ENCODE measurements around the gene HIVEP1. TPM values are rescaled to one million over a fixed set of nuclear protein-coding genes. Genes with fewer than 3 reads are reported as not detected.

HIVEP1 gene
- total RNA-seq, 2 experiments from 2014 or later = 29.1 to 30.1 TPM

DNA sequence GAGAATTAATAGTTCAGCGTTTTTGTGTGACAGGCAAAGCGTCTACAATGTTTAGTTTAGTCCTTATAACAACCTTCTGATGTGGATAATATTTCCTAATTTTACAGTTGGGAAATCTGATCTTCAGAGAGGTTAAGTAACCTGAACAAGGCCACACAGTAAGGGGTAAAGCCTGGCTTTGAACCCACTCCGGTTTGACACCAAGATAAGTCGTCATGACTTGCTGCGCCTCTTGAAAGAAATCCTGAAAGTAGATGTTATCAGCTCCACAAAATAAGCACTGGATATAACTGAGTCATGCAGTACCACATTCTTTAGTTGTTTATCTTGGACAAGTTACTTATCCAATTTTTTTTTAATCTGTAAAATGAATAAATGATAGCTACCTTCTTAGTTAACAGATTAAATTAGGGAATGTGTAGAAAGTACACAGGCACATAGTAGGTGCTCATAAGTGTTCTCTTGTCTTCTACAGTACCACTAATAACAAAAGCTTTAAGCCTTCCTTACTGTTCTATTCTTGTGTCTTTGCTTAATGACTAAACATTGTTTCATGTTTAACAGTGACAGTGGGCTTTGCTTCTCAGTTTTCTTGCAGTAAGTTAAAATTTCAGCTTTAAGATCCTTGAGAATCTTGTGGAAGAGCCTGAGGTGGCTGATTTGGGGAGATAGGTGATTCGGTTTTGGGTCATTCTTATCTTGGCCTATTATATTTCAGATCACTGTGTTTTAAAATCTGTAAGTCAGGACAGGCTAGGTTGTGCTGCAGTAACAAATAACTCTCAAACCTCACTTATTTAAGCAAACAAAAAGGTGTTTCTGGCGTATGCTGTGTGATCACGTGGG lies 2.1 kb downstream of the HIVEP1 start:
- H3K27ac Mint-ChIP-seq = no peak overlapping the region

DNA sequence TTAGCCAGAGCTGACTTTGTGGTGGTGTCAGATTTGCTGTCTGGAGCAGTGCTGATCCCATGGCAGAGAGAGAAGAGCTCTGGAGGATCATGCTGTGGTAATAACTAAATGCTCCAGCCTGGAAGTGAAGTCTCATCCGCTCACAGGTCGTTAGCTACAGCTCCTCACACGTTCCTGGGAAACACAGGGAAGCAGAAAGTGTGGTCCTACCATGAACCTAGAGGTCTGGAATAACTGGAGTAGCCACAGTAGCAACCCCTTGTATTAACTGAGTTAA lies 2.7 kb downstream of the HIVEP1 start:
- no peak for ATAC-seq (ENCODE audit: low read depth)
- H3K27me3 Mint-ChIP-seq = no peaks in the 10 kb centered on the region
- no peak overlapping the region for H3K27ac Mint-ChIP-seq
- peaks cover 39% of the 10 kb centered on the region for H3K36me3 Mint-ChIP-seq
- peaks cover 14% of the 10 kb centered on the region for H3K9me3 Mint-ChIP-seq
- no peak for DNase-seq
- H3K4me1 Mint-ChIP-seq = peaks cover 25% of the 10 kb centered on the region
- POLR2A ChIA-PET = no interaction called here
- H3K4me3 Mint-ChIP-seq = no peak overlapping the region

More for the DNA sequence above, 2.1 kb downstream of the HIVEP1 start:
- H3K27me3 Mint-ChIP-seq = no peaks in the 10 kb centered on the region
- peaks cover 39% of the 10 kb centered on the region for H3K36me3 Mint-ChIP-seq
- ATAC-seq (ENCODE audit: low read depth) (no peak), DNase-seq (no peak)
- POLR2A ChIA-PET = interaction anchor here (0.9 kb wide), 1 partner anchor 304 kb away, joined by 3 read pairs; no protein-coding TSS in a partner anchor
- H3K4me3 Mint-ChIP-seq = peak overlapping the region; percentile 99
- H3K9me3 Mint-ChIP-seq = peaks cover 14% of the 10 kb centered on the region
- H3K4me1 Mint-ChIP-seq = peaks cover 26% of the 10 kb centered on the region

DNA sequence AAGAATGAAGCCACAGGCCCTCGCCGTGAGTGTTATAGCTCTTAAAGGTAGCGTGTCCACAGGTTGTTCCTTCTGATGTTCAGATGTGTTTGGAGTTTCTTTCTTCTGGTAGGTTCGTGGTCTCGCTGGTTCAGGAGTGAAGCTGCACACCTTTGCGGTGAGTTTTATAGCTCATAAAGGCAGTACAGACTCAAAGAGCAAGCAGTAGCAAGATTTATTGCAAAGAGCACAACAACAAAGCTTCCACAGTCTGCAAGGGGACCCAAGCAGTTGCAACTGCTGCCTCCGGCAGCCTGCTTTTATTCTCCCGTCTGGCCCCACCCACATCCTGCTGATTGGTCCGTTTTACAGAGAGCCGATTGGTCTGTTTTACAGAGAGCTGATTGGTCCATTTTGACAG lies 5.2 kb downstream of the HIVEP1 start:
- no peaks in the 10 kb centered on the region for H3K27me3 Mint-ChIP-seq
- H3K36me3 Mint-ChIP-seq = peaks cover 51% of the 10 kb centered on the region
- no peak for DNase-seq
- POLR2A ChIA-PET = interaction anchor here (1.0 kb wide), 1 partner anchor 8 kb away, joined by 3 read pairs; no protein-coding TSS in a partner anchor
- H3K27ac Mint-ChIP-seq = peak overlapping the region; percentile 63
- H3K4me3 Mint-ChIP-seq = peak overlapping the region; percentile 22
- peaks cover 14% of the 10 kb centered on the region for H3K9me3 Mint-ChIP-seq
- H3K4me1 Mint-ChIP-seq = peaks cover 29% of the 10 kb centered on the region
- no peak for ATAC-seq (ENCODE audit: low read depth)

DNA sequence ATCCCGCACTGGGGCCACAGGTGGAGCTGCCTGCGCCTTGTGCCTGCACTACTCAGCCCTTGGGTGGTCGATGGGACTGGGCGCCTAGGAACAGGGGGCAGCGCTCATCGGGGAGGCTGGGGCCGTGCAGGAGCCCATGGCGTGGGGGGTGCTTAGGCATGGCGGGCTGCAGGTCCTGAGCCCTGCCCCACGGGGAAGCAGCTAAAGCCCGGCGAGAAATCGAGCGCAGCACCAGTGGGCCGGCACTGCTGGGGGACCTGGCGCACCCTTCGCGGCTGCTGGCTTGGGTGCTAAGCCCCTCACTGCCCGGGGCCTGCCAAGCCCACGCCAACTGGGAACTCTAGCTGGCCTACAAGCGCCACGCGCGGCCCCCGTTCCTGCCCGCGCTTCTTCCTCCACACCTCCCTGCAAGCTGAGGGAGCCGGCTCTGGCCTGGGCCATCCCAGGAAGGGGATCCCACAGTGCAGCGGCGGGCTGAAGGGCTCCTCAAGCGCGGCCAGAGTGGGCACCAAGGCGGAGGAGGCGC lies 5.8 kb downstream of the HIVEP1 start:
- Mint-ChIP-seq H3K9me3 (peaks cover 14% of the 10 kb centered on the region), H3K27me3 (no peaks in the 10 kb centered on the region), H3K4me1 (peaks cover 30% of the 10 kb centered on the region), H3K36me3 (peaks cover 57% of the 10 kb centered on the region), H3K27ac (no peak overlapping the region), H3K4me3 (no peak overlapping the region)
- DNase-seq = no peak
- ATAC-seq (ENCODE audit: low read depth) = no peak
- POLR2A ChIA-PET = interaction anchor here (1.0 kb wide), 1 partner anchor 9 kb away, joined by 3 read pairs; no protein-coding TSS in a partner anchor

DNA sequence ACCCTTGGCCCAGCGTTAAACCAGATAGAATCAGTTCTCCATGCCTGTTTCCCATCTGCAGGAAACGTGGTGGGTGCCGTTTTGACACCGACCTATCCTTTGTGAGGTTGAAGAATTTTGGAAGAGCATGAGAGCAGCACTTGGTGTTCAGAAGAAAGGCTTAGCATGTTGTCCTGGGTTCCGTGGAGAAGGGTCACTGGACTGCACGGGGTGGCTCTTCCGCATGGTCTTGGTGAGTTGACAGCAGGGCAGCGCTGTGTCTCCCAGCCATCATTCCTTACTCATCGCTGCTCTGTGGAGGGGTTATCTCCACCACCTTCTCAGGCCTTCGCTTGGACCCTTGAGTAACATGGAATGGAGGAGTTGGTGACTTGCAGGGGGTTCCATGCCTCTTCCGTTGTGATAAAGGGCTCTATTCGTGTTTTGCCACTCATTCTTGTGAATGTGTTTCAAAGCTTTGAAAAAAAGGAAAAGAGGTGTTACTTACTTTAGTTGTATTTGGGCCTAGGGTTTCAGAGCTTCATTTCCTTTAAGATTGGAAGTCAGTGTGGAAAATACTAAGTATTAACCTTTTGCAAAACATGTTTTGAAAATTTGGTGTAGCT lies 8.2 kb downstream of the HIVEP1 start:
- Mint-ChIP-seq H3K4me3 (no peak overlapping the region), H3K27me3 (no peaks in the 10 kb centered on the region), H3K4me1 (peaks cover 26% of the 10 kb centered on the region), H3K27ac (peak overlapping the region; percentile 23), H3K36me3 (peaks cover 58% of the 10 kb centered on the region), H3K9me3 (peaks cover 6% of the 10 kb centered on the region)
- DNase-seq (no peak), ATAC-seq (ENCODE audit: low read depth) (no peak)
- POLR2A ChIA-PET = interaction anchor here (0.8 kb wide), 1 partner anchor 11 kb away, joined by 3 read pairs; no protein-coding TSS in a partner anchor

DNA sequence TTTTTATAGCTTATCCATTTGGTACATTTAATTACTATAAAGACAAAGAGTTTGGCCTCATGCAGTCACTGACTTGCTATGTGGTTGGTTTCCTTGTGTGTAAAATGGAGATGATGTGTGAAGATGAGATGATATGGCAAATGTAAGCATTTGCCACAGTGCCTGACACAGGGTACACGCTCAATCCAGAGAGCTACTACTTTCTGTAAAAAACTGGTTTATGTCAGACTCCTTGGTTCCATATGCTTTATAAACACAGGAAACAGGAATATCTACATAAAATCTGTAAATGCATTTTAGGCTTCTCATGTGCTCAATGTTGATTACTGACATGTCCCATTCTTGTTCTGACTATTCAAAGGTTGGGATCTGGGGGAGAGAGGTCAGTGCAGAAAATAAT lies 10.4 kb downstream of the HIVEP1 start:
- peaks cover 8% of the 10 kb centered on the region for H3K9me3 Mint-ChIP-seq
- no peak for ATAC-seq (ENCODE audit: low read depth)
- peaks cover 25% of the 10 kb centered on the region for H3K4me1 Mint-ChIP-seq
- H3K27me3 Mint-ChIP-seq = no peaks in the 10 kb centered on the region
- no peak overlapping the region for H3K27ac Mint-ChIP-seq
- H3K36me3 Mint-ChIP-seq = peaks cover 58% of the 10 kb centered on the region
- no peak for DNase-seq
- no peak overlapping the region for H3K4me3 Mint-ChIP-seq
- POLR2A ChIA-PET = no interaction called here

DNA sequence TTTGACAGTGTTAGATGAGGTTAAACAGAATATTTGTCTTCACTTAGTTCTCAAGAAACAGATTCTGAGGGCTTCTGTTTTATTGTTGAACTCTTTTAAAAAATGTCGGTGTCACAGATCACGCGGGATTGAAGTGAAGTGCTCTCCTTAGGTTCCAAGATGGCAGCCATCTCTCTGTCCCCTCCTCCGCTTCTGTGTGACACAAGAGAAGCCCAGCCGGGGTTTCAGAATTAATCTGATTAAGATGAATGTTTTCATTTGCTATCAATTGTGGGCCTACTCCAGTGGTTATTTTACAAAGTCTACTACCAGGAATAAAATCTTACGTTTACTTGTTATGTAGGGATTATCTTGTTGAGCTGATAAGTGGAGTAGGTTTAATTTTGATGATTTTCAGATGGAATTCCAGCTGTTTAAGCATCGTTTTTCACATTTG lies 10.9 kb downstream of the HIVEP1 start:
- H3K4me3 Mint-ChIP-seq = no peak overlapping the region

DNA sequence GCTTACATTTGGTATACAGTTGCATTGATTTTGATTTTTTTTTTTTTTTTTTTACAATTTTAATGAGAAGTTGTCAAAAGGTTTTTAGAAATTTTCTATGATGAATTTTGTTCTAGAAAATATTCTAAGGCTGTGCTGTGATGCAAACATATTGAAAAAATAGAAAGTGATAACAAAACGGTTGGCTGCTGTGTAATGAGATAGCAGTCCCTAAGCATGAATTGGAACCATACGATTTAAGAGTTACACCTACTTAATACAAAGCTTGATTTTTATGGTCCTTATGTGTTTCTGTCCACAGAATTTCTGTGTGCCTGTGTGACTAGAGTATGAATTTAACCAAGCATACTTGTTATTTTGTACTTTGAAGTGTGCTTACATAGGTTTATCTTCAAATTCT lies 12.1 kb downstream of the HIVEP1 start:
- H3K27ac Mint-ChIP-seq = no peak overlapping the region
- POLR2A ChIA-PET = no interaction called here
- no peak for ATAC-seq (ENCODE audit: low read depth)
- H3K4me1 Mint-ChIP-seq = peaks cover 27% of the 10 kb centered on the region
- H3K4me3 Mint-ChIP-seq = no peak overlapping the region
- H3K27me3 Mint-ChIP-seq = no peaks in the 10 kb centered on the region
- DNase-seq = no peak
- H3K9me3 Mint-ChIP-seq = peaks cover 8% of the 10 kb centered on the region
- H3K36me3 Mint-ChIP-seq = peaks cover 64% of the 10 kb centered on the region

More for the DNA sequence above, 10.9 kb downstream of the HIVEP1 start:
- H3K36me3 Mint-ChIP-seq = peaks cover 60% of the 10 kb centered on the region
- peaks cover 7% of the 10 kb centered on the region for H3K9me3 Mint-ChIP-seq
- no peak for ATAC-seq (ENCODE audit: low read depth)
- peaks cover 25% of the 10 kb centered on the region for H3K4me1 Mint-ChIP-seq
- no peak overlapping the region for H3K27ac Mint-ChIP-seq
- POLR2A ChIA-PET = no interaction called here
- DNase-seq = no peak
- H3K27me3 Mint-ChIP-seq = no peaks in the 10 kb centered on the region

DNA sequence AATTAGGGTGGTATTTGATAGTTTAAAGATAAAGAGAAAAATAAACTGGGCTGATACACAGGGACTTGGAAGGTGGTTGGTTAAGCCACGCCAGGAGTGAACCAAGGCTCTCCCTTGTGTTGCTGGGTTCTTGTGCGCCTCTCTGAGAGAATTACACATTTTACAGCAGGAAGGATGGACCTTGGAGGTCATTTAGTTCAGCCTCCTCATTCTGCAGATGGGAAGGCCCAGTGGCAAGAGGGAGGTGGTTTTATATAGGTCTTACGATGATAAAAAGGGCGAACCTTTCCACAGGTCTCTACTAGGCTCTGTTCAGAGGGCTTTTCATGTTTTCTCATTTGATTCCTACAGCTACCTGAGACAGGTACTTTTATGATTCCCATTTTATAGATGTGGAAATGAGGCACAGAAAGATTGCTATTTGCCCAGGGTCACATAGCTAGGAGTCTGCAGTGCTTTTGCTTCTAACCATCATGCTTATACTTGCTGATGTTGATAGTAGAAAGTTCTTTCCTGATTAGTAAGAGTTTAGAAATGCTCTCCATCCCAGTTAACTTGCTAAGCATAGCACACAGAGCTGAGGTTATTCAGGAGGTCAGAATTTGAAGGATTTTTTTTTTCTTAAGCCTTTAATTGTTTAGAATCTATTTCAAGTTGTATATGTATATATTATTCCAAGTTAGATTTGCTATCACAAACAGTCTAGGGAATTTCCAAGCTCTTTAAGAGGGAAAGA lies 12.8 kb downstream of the HIVEP1 start:
- POLR2A ChIA-PET = no interaction called here
- no peak for DNase-seq
- Mint-ChIP-seq H3K4me3 (no peak overlapping the region), H3K27ac (no peak overlapping the region), H3K27me3 (no peaks in the 10 kb centered on the region), H3K36me3 (peaks cover 68% of the 10 kb centered on the region), H3K4me1 (peaks cover 27% of the 10 kb centered on the region), H3K9me3 (peaks cover 11% of the 10 kb centered on the region)
- no peak for ATAC-seq (ENCODE audit: low read depth)

DNA sequence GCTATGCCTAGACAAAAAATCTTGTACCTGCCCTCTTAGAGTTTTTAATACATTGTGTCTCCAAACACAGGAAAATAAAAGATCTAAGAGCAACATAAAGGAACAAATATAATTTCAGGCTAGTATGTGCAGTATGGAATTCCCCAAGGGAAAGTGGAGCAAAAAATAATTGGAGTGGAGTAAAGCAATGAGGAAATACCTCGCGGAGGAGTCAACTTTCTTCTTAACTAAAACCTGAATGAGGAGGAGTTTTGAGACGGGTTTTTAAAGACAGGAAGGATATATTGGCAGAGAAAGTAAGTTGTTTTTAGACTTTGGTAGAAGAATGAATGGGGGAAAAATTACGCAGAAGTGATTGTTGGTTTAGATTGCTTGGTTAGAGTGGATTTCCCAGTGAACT lies 14.0 kb downstream of the HIVEP1 start:
- peaks cover 24% of the 10 kb centered on the region for H3K4me1 Mint-ChIP-seq
- ATAC-seq (ENCODE audit: low read depth) = no peak
- no peak for DNase-seq
- H3K27ac Mint-ChIP-seq = peak overlapping the region; percentile 15
- H3K4me3 Mint-ChIP-seq = peak overlapping the region; percentile 35
- peaks cover 71% of the 10 kb centered on the region for H3K36me3 Mint-ChIP-seq
- POLR2A ChIA-PET = no interaction called here
- H3K9me3 Mint-ChIP-seq = peaks cover 18% of the 10 kb centered on the region
- H3K27me3 Mint-ChIP-seq = no peaks in the 10 kb centered on the region

DNA sequence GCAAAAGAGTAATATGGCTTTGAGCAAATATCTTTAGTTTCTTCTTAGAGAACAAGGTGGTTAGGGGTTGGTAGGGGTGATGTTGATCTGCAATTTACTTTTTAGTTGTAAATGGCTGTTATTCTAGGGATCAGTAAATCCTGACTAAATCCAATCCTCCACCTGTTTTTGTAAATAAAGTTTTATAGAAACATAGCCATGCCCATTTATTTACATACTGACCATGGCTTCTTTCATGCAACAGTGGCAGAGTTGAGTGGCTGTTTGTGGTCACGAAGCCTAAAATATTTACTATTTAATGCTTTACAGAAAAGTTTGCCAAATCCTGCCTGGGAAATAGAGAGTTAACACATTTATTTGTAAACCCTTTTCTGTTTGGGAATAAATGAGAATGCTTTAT lies 14.7 kb downstream of the HIVEP1 start:
- DNase-seq (no peak), ATAC-seq (ENCODE audit: low read depth) (no peak)
- POLR2A ChIA-PET = no interaction called here
- peaks cover 74% of the 10 kb centered on the region for H3K36me3 Mint-ChIP-seq
- H3K27me3 Mint-ChIP-seq = no peaks in the 10 kb centered on the region
- H3K27ac Mint-ChIP-seq = no peak overlapping the region
- H3K4me1 Mint-ChIP-seq = peaks cover 23% of the 10 kb centered on the region
- no peak overlapping the region for H3K4me3 Mint-ChIP-seq
- H3K9me3 Mint-ChIP-seq = peaks cover 18% of the 10 kb centered on the region

DNA sequence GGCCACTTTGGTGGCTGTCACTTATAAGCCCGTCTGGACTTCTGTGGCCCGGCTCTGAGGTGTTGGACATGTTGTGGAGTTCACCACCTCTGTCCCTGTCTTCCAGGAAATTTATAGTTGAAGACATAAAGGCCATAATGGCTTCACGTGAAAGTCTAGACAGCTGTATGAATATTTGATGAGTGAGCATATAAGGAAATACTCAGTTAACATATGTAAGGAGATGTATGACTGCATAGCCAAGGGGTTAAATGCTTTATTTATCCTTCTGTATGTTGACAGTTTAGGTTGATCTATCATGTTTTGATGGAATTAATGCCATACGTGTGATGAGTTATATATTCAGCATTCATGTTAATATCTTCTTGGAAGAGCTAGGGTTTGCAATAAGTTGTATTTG lies 16.1 kb downstream of the HIVEP1 start:
- ATAC-seq (ENCODE audit: low read depth) = no peak
- POLR2A ChIA-PET = no interaction called here
- H3K27me3 Mint-ChIP-seq = no peaks in the 10 kb centered on the region
- H3K4me3 Mint-ChIP-seq = no peak overlapping the region
- H3K4me1 Mint-ChIP-seq = peaks cover 24% of the 10 kb centered on the region
- peaks cover 69% of the 10 kb centered on the region for H3K36me3 Mint-ChIP-seq
- no peak overlapping the region for H3K27ac Mint-ChIP-seq
- H3K9me3 Mint-ChIP-seq = peaks cover 18% of the 10 kb centered on the region
- no peak for DNase-seq

DNA sequence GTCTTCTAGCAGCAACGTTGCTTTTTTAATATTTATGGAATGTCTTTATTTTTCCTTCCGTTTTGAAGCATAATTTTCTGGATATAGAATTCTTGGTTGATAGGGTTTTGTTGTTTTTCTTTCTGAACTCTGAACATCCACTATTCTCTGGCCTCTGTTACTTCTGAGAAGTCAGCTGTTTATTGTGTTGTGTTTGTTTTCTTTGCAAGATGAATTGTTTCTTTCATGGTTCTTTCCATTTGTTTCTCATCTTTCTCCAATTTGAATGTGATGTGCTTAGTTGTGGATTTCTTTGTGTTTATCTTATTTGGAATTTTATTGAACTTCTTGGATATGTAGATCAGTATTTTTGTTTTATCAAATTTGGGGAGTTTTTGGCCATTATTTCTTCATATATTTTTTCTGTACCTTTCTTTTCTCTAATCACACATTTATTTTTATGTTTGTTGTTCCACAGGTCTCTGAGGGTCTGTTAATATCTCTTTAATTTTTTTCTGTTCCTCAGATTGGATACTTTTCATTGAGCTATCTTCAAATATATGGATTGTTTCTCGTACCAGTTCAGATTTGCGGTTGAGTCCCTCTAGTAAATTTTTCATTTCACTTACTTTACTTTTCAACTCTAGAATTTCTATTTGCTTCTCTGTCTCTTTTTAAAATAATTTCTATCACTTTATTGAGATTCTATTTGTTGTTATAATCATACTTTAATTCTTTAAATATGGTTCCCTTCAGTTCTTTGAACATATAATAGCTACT lies 18.0 kb downstream of the HIVEP1 start:
- Mint-ChIP-seq H3K4me1 (peaks cover 32% of the 10 kb centered on the region), H3K4me3 (no peak overlapping the region), H3K9me3 (peaks cover 18% of the 10 kb centered on the region), H3K27me3 (no peaks in the 10 kb centered on the region), H3K27ac (no peak overlapping the region), H3K36me3 (peaks cover 65% of the 10 kb centered on the region)
- no peak for DNase-seq
- POLR2A ChIA-PET = no interaction called here
- ATAC-seq (ENCODE audit: low read depth) = no peak
